HepG2 (cell line): ENCODE data around the gene PRSS53. TPM values are rescaled to one million over a fixed set of nuclear protein-coding genes. Genes with fewer than 3 reads are reported as not detected.

Experiments used
- ATF4 ChIP-seq, 2 experiments: fragments of 450-650 bp in 1 of 2; sonication (generic) in 1 of 2; formaldehyde crosslinking; IDR thresholded peaks; 2 replicates each; pipeline versions ENCODE4 v1.5.0 to v1.8.0; 2020 to 2022; ENCODE audit warnings: mild to moderate bottlenecking in 1 of 2, missing genetic modification reagents in 1 of 2
- BRF2 ChIP-seq: sonication (generic); formaldehyde crosslinking; IDR thresholded peaks from 2 replicates; pipeline ENCODE4 v1.8.1; 2022; ENCODE audit warnings: mild to moderate bottlenecking, missing genetic modification reagents
- CENPBD1 ChIP-seq: sonication (generic); formaldehyde crosslinking; IDR thresholded peaks from 2 replicates; pipeline ENCODE4 v1.8.0; 2022; ENCODE audit warnings: missing genetic modification reagents, low read depth, mild to moderate bottlenecking, borderline replicate concordance
- EED ChIP-seq: sonication (generic); formaldehyde crosslinking; IDR thresholded peaks from 2 replicates; pipeline ENCODE4 v1.5.0; 2020; ENCODE audit warnings: mild to moderate bottlenecking, missing genetic modification reagents
- ELF4 ChIP-seq: sonication (generic); formaldehyde crosslinking; IDR thresholded peaks from 2 replicates; pipeline ENCODE4 v1.5.0; 2020; ENCODE audit warnings: missing genetic modification reagents, mild to moderate bottlenecking, moderate library complexity, borderline replicate concordance
- HHEX ChIP-seq: IDR thresholded peaks from 2 replicates; pipeline ENCODE4 v1.6.1; 2016; ENCODE audit warnings: control low read depth
- NFRKB ChIP-seq: fragments of 450-650 bp; IDR thresholded peaks from 2 replicates; pipeline ENCODE4 v1.6.1; 2017
- REPIN1 ChIP-seq: sonication (generic); formaldehyde crosslinking; IDR thresholded peaks from 2 replicates; pipeline ENCODE4 v1.8.0; 2022; ENCODE audit warnings: missing genetic modification reagents, low read depth, mild to moderate bottlenecking, borderline replicate concordance
- ZFP91 ChIP-seq: sonication (generic); formaldehyde crosslinking; IDR thresholded peaks from 2 replicates; pipeline ENCODE4 v1.9.0; 2022; ENCODE audit warnings: missing genetic modification reagents, mild to moderate bottlenecking, borderline replicate concordance
- ZNF143 ChIP-seq: sonication (generic); formaldehyde crosslinking; IDR thresholded peaks from 2 replicates; pipeline ENCODE4 v1.4.0; 2020; ENCODE audit warnings: missing genetic modification reagents
- ZNF333 ChIP-seq: sonication (generic); formaldehyde crosslinking; IDR thresholded peaks from 2 replicates; pipeline ENCODE4 v1.4.0; 2020; ENCODE audit warnings: mild to moderate bottlenecking, missing genetic modification reagents, borderline replicate concordance
- ZNF513 ChIP-seq: sonication (generic); formaldehyde crosslinking; conservative IDR thresholded peaks from 2 replicates; pipeline ENCODE4 v1.5.0; 2020; ENCODE audit warnings: missing genetic modification reagents
- ZNF713 ChIP-seq: sonication (generic); formaldehyde crosslinking; IDR thresholded peaks from 2 replicates; pipeline ENCODE4 v1.4.0; 2020; ENCODE audit warnings: mild to moderate bottlenecking, missing genetic modification reagents
- ZNF841 ChIP-seq: sonication (generic); formaldehyde crosslinking; IDR thresholded peaks from 2 replicates; pipeline ENCODE4 v1.8.1; 2023; ENCODE audit warnings: missing genetic modification reagents, borderline replicate concordance
- ZUFSP ChIP-seq: sonication (generic); formaldehyde crosslinking; IDR thresholded peaks from 2 replicates; pipeline ENCODE4 v1.9.0; 2021; ENCODE audit warnings: missing genetic modification reagents, mild to moderate bottlenecking, borderline replicate concordance
- polyA plus RNA-seq, 8 experiments: library from polyadenylated mRNA; depleted of rRNA in 3 of 8; stranded (reverse) in 7 of 8; unstranded in 1 of 8; fragments of >200 nt; fragmentation: Illumina TruSeq in 4 of 8; extraction: Trizol in 4 of 8; gene quantifications; 2 replicates each; pipeline versions ENCODE4 v1.2.1 to v1.2.3, GENCODE V29; 2011 to 2016; ENCODE audit warnings: low read depth in 4 of 8, missing spikeins in 1 of 8, mixed read lengths in 1 of 8; ENCODE audit not compliant: insufficient read depth in 1 of 8
- total RNA-seq, 5 experiments: library from RNA; depleted of rRNA; stranded (reverse); fragments of >200 nt; fragmentation: Illumina TruSeq; extraction: Trizol; gene quantifications; 2 replicates each; pipeline ENCODE4 v1.2.3, GENCODE V29; 2016; ENCODE audit warnings: low read depth in 1 of 5

PRSS53 gene
- total and polyA plus RNA-seq, 2 of the 13 experiments (the other 11 are each of a cell fraction or from before 2014, with no cell fraction given): 2.2 to 7.4 TPM

- TF ChIP-seq ZUFSP (CRISPR knock-in tag): no peak
- TF ChIP-seq ZNF713 (CRISPR knock-in tag): 0 out of 2 replicates have a peak, but pooled peaks have one; percentile 75
- peak; percentile 93 for TF ChIP-seq REPIN1 (CRISPR knock-in tag)
- TF ChIP-seq ZNF333: peak; percentile 98
- TF ChIP-seq ELF4: no peak
- TF ChIP-seq HHEX (CRISPR knock-in tag): no peak
- TF ChIP-seq NFRKB: no peak
- peak; percentile 89 for TF ChIP-seq ZFP91 (CRISPR knock-in tag)
- TF ChIP-seq EED: peak; percentile 70
- 0 out of 2 replicates have a peak, but pooled peaks have one; percentile 44 for TF ChIP-seq BRF2 (CRISPR knock-in tag)
- peak; percentile 75 for TF ChIP-seq ZNF143 (CRISPR knock-in tag)
- TF ChIP-seq ZNF841 (CRISPR knock-in tag): 0 out of 2 replicates have a peak, but pooled peaks have one; percentile 25
- peak; percentile 75; the same call in 1 of the 2 replicates for TF ChIP-seq ZNF513 (CRISPR knock-in tag)
- peak; percentile 68; the same call in 1 of the 2 replicates for TF ChIP-seq CENPBD1 (CRISPR knock-in tag)
- peak in 1 of 2 experiments; percentile 85; a peak in 2 of 4 replicates for TF ChIP-seq ATF4 (CRISPR knock-in tag; IDR thresholded peaks at IDR 0.05)
Observed at GRCh38 chr16:31105677-31106213, 17.0 kb upstream of the PRSS53 start (continued).
